Activated naive CD4-positive, alpha-beta T cell treated with anti-CD3 and anti-CD28 coated beads, Interleukin-2, amount 50 U/mL, for 24 hours (primary cell): Measurements from ENCODE around the gene FHAD1.
"Not testable (repeated sequence)": the region's sequence is repeated elsewhere in the genome, so short reads cannot be mapped to it uniquely, and the experiment has no call there.

Experiments used
- H3K27ac Mint-ChIP-seq: one replicate; pipeline ENCODE4 v1.8.0; 2021; ENCODE audit warnings: mild to moderate bottlenecking, mixed read lengths
- H3K27me3 Mint-ChIP-seq: one replicate; pipeline ENCODE4 v1.8.0; 2021; ENCODE audit warnings: mixed read lengths
- H3K36me3 Mint-ChIP-seq: one replicate; pipeline ENCODE4 v1.8.0; 2021; ENCODE audit warnings: mixed read lengths
- H3K4me1 Mint-ChIP-seq: one replicate; pipeline ENCODE4 v1.8.0; 2021; ENCODE audit warnings: mixed read lengths
- H3K4me3 Mint-ChIP-seq: one replicate; pipeline ENCODE4 v1.8.0; 2021; ENCODE audit warnings: mild to moderate bottlenecking, mixed read lengths
- H3K9me3 Mint-ChIP-seq: one replicate; pipeline ENCODE4 v1.8.0; 2021; ENCODE audit warnings: mixed read lengths

Gene FHAD1

DNA sequence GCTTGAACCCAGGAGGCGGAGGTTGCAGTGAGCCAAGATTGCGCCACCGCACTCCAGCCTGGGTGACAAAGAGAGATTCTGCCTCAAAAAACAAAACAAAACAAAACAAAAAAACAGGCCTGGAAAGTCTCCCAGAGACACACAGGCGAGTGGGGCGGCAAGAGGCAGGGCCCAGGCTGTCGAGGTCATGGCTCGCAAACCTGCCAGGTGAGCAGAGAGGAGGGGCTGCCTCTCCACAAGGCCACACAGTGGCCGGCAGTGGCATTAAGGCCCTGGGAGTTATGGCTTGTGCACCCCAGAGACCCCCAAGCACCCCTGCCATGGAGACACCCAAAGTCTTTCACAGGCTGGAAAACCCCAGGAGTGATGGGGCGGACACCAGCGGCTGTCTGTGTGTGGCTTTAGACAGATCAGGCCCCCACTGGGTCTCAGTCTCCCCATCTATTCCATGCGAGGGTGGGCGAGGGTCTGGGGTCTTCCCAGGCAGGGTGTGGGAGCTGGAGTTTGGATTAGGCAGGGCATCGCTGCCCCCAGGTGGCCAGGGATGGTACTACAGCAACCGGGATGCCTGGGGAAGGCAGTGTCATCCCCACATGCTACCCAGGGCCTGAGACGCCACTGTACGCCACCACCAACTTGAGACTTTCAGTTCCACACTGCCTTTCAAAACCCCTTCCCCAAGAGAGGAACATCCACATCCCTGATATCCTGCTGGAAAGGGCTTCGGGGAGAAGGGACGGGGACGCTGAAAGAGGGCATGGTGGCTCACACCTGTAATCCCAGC lies 184.0 kb downstream of the FHAD1 start:
- no peaks in the 10 kb centered on the region for H3K9me3 Mint-ChIP-seq
- no peaks in the 10 kb centered on the region for H3K36me3 Mint-ChIP-seq
- no peaks in the 10 kb centered on the region for H3K27me3 Mint-ChIP-seq
- no peaks in the 10 kb centered on the region for H3K4me1 Mint-ChIP-seq
- H3K4me3 Mint-ChIP-seq, result no peak overlapping the region
- no peak overlapping the region for H3K27ac Mint-ChIP-seq

DNA sequence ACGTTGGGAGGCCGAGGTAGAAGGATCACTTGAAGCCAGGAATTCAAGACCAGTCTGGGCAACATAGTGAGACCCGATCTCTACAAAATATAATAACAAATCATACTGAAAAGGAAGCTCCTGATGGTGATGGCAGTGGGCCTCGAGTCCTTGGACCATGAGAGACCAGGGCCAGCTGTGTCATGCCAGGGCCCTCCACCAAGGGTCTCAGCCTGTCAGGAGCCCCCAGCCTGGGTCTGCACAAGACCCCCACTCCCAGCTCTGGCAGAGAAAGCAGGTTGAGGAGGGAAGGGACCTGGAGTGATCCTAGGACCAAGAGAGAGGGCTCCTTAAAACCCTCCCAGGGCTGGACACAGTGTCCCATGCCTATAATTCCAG lies 184.5 kb downstream of the FHAD1 start:
- Mint-ChIP-seq H3K4me3 (no peak overlapping the region), H3K9me3 (no peaks in the 10 kb centered on the region), H3K4me1 (no peaks in the 10 kb centered on the region), H3K27me3 (no peaks in the 10 kb centered on the region), H3K36me3 (no peaks in the 10 kb centered on the region), H3K27ac (no peak overlapping the region)

GRCh38 chr1:15432324-15432723 lies 185.3 kb downstream of the FHAD1 start:
- no peaks in the 10 kb centered on the region for H3K9me3 Mint-ChIP-seq
- no peaks in the 10 kb centered on the region for H3K27me3 Mint-ChIP-seq
- H3K4me3 Mint-ChIP-seq, result no peak overlapping the region
- no peak overlapping the region for H3K27ac Mint-ChIP-seq
- H3K4me1 Mint-ChIP-seq, result no peaks in the 10 kb centered on the region
- no peaks in the 10 kb centered on the region for H3K36me3 Mint-ChIP-seq

DNA sequence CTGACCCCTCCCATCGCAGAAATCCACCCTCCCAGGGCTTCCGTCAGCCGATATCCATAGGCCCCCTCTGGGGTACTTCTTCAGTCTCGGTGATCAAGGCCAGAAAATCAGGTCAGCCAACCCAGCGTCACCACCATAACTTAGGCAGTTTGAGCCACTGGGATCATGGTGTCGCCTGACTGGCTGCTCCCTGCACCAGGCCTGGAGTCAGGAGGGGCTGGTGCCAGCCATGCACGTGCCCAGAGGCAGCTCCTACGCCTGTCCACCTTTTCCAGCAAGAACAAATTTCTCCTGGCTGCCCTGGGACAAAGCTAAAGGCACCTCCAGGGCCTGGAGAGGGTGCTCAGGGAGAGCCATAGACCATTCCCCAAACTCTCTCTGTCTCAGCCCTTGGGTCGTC lies 186.4 kb downstream of the FHAD1 start:
- H3K4me3 Mint-ChIP-seq, result no peak overlapping the region
- no peaks in the 10 kb centered on the region for H3K9me3 Mint-ChIP-seq
- H3K27ac Mint-ChIP-seq, result no peak overlapping the region
- H3K4me1 Mint-ChIP-seq, result no peaks in the 10 kb centered on the region
- H3K36me3 Mint-ChIP-seq, result no peaks in the 10 kb centered on the region
- H3K27me3 Mint-ChIP-seq, result no peaks in the 10 kb centered on the region

DNA sequence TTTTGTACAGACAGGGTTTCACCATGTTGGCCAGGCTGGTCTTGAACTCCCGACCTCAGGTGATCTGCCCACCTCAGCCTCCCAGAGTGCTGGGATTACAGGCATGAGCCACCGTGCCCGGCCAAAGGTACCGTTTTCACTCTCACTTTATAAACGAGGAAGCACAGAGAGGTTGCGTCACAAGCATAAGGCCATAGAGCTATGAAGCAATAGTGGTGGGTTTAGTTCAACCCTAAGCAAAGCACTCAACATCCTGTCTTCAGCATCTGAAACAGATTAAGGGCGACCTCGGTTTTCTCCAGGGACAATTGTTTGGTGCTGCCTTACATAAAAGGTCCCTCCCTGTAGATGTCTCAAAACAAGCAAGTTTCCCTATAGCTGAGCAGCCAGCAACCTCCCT lies 187.7 kb downstream of the FHAD1 start:
- H3K27ac Mint-ChIP-seq, H3K36me3 Mint-ChIP-seq, H3K27me3 Mint-ChIP-seq, H3K9me3 Mint-ChIP-seq, H3K4me1 Mint-ChIP-seq, H3K4me3 Mint-ChIP-seq: not testable (repeated sequence)

DNA sequence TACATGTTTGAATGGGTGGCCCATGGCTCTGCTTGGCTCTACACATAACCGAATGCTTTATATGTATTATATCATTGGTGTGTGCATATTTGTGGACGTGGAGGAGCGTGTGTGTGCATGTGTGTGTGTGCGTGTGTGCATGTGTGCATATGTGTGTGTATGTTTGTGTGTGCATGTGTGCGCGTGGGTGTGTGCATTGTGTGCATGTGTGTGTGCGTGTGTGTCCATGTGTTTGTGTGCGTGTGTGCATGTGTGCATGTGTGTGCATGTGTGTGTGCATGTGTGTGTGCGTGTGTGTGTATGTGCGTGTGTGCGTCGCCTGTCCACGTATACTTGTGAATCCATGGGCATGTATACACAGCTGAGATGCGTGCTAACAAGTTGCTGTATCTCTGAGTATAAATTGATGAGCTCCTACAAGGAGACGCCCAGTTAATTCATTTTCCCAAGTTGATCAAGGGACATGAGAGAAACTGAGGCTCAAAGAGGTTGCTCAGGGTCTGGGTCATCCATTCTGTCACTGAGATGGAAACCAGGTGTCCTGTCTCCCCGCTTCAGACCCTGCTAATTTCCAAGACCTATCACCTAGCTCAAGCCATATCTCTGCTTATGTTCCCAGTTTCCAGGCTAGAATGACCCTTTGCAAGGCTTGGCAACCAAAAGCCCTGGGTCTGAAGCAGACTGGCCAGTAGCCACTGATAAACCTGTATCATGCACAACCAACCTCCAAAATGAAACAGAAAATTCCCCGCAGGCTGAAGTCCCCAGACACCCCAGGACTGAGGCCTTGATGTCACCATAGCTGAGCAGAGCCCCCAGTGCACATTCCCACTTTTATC lies 188.4 kb downstream of the FHAD1 start:
- Mint-ChIP-seq H3K4me3 (no peak overlapping the region), H3K9me3 (no peaks in the 10 kb centered on the region), H3K27me3 (no peaks in the 10 kb centered on the region), H3K4me1 (no peaks in the 10 kb centered on the region), H3K36me3 (no peaks in the 10 kb centered on the region), H3K27ac (peak overlapping the region; percentile 14)

GRCh38 chr1:15436881-15437442 lies 189.9 kb downstream of the FHAD1 start:
- Mint-ChIP-seq H3K9me3 (no peaks in the 10 kb centered on the region), H3K4me3 (no peak overlapping the region), H3K4me1 (no peaks in the 10 kb centered on the region), H3K36me3 (no peaks in the 10 kb centered on the region), H3K27ac (no peak overlapping the region), H3K27me3 (no peaks in the 10 kb centered on the region)

DNA sequence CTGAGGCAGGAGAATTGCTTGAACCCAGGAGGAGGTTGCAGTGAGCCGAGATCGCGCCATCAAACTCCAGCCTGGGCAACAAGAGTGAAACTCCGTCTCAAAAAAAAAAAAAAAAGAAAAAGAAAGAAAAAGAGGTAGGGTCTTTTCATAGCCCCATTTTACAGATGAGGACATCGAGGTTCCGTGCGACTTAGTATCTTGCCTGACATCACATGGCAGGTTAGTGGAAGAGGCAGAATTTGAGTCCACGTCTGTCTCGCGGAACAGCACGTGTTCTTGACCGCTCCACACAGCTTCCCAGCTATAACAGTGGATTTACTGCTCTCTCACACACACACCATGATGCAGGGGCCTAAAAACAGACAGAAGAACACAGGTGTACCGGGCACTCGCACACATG lies 192.3 kb downstream of the FHAD1 start:
- no peaks in the 10 kb centered on the region for H3K4me1 Mint-ChIP-seq
- no peaks in the 10 kb centered on the region for H3K9me3 Mint-ChIP-seq
- H3K27ac Mint-ChIP-seq, result no peak overlapping the region
- H3K36me3 Mint-ChIP-seq, result no peaks in the 10 kb centered on the region
- no peak overlapping the region for H3K4me3 Mint-ChIP-seq
- H3K27me3 Mint-ChIP-seq, result no peaks in the 10 kb centered on the region

- Mint-ChIP-seq H3K9me3 (no peaks in the 10 kb centered on the region), H3K36me3 (no peaks in the 10 kb centered on the region), H3K4me1 (no peaks in the 10 kb centered on the region), H3K27me3 (no peaks in the 10 kb centered on the region), H3K4me3 (no peak overlapping the region), H3K27ac (no peak overlapping the region)
These were observed 193.3 kb downstream of the FHAD1 start for GRCh38 chr1:15440357-15440756.

- Mint-ChIP-seq H3K9me3 (no peaks in the 10 kb centered on the region), H3K27ac (no peak overlapping the region), H3K27me3 (no peaks in the 10 kb centered on the region), H3K36me3 (no peaks in the 10 kb centered on the region), H3K4me1 (no peaks in the 10 kb centered on the region), H3K4me3 (no peak overlapping the region)
These were observed 194.2 kb downstream of the FHAD1 start for GRCh38 chr1:15441247-15441646.

GRCh38 chr1:15442119-15442518 lies 195.1 kb downstream of the FHAD1 start:
- Mint-ChIP-seq H3K27me3 (peaks cover under 1% of the 10 kb centered on the region), H3K36me3 (no peaks in the 10 kb centered on the region), H3K9me3 (no peaks in the 10 kb centered on the region), H3K27ac (no peak overlapping the region), H3K4me3 (no peak overlapping the region), H3K4me1 (no peaks in the 10 kb centered on the region)

DNA sequence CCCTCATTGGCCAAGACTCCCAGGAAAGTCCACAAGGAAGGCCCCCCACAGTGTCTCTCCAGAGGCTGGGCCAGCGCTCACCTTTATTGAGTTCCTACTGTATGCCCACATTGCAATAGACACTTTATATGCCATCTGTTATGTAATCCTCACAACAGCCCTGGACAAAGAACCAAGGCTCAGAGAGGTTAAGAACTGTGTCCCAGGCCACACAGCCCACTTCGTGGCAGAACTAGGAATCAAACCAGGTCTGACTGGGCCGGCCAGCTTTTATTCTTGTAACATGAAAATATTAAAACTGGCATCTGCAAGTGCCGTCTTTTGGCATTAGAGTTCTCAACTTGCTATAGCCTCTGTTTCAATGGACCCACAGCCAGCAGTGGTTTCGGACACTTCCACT lies 195.7 kb downstream of the FHAD1 start:
- no peaks in the 10 kb centered on the region for H3K9me3 Mint-ChIP-seq
- no peaks in the 10 kb centered on the region for H3K36me3 Mint-ChIP-seq
- H3K27me3 Mint-ChIP-seq, result peaks cover 4% of the 10 kb centered on the region
- no peak overlapping the region for H3K27ac Mint-ChIP-seq
- no peaks in the 10 kb centered on the region for H3K4me1 Mint-ChIP-seq
- H3K4me3 Mint-ChIP-seq, result no peak overlapping the region

DNA sequence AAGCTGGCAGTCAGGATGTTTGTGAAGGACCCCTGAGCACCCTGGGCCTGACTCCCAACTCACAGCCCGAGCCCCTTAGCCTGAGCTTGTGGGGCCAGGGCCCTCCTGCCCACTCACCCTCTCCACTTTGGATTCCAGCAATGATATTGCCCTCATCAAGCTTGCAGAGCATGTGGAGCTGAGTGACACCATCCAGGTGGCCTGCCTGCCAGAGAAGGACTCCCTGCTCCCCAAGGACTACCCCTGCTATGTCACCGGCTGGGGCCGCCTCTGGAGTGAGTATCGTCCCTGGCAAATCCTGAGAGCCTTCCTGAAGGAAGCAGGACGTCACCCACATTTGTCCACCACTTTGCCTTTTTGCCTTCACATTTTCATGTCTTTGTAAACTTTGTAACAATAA lies 196.3 kb downstream of the FHAD1 start:
- H3K9me3 Mint-ChIP-seq, result no peaks in the 10 kb centered on the region
- H3K27me3 Mint-ChIP-seq, result peaks cover 5% of the 10 kb centered on the region
- H3K36me3 Mint-ChIP-seq, result no peaks in the 10 kb centered on the region
- no peak overlapping the region for H3K27ac Mint-ChIP-seq
- H3K4me1 Mint-ChIP-seq, result no peaks in the 10 kb centered on the region
- H3K4me3 Mint-ChIP-seq, result no peak overlapping the region

DNA sequence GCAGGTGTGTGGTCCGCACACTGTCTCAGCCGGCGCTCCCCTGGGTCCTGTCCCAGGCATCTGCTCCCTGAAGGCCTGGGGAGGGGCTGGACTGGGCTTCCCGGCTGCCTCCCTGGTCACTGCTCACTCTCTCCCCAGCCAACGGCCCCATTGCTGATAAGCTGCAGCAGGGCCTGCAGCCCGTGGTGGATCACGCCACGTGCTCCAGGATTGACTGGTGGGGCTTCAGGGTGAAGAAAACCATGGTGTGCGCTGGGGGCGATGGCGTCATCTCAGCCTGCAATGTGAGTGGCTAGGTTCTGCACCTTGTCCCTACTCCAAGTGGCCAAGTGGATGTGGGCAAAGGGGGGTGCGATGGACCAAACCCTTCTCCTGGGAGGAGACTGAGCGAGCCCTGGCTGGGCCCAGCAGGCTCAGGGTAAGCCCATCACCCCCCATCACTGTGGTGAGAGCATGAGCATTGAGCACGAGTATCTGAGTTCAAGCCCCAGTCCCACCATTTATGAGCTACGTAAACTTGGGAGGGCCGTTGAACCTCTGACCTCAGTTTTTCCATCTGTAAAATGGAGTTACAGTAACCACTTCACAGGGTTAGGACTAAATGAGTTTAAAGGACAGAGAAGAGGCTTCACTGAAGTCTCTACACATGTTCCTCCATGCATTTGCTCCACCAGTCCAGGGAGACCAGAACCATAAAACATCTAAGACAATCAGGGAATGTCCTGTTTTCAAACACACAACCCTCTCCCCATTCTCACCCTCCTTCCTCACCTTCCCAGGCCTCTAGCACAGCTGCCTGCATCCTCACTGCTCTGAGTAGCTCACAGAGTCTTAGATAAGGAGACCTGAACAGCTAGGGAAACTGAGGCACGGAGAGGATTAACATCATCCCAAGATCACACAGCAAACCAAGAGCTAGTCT lies 197.7 kb downstream of the FHAD1 start:
- no peaks in the 10 kb centered on the region for H3K36me3 Mint-ChIP-seq
- H3K4me3 Mint-ChIP-seq, result no peak overlapping the region
- no peaks in the 10 kb centered on the region for H3K4me1 Mint-ChIP-seq
- peaks cover 5% of the 10 kb centered on the region for H3K27me3 Mint-ChIP-seq
- H3K9me3 Mint-ChIP-seq, result no peaks in the 10 kb centered on the region
- peak overlapping the region; percentile 30 for H3K27ac Mint-ChIP-seq

DNA sequence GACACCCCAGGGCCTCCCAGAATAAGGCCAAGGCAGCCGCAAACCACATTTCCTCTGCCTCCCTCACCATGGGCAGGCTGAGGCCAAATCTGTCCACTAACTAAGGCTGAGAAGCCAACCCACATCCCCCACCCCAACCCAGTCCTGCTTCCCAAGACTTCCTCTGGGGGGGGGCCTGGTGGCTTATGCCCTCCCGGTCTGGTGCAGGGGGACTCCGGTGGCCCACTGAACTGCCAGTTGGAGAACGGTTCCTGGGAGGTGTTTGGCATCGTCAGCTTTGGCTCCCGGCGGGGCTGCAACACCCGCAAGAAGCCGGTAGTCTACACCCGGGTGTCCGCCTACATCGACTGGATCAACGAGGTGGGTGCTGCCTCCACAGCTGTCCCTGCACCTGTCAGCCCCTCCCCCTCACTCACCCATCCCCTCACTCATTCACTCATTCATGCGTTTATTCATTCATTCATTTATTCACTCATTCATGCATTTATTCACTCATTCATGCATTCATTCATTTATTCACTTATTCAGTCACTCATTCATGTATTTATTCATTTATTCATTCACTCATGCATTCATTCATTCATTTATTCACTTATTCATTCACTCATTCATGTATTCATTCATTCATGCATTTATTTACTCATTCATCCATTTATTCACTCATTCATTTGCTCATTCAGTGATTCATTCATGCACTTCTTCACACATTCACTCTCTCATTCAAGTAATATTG lies 198.5 kb downstream of the FHAD1 start:
- H3K27ac Mint-ChIP-seq, result peak overlapping the region; percentile 13
- H3K9me3 Mint-ChIP-seq, result no peaks in the 10 kb centered on the region
- H3K4me1 Mint-ChIP-seq, result no peaks in the 10 kb centered on the region
- H3K4me3 Mint-ChIP-seq, result no peak overlapping the region
- H3K36me3 Mint-ChIP-seq, result no peaks in the 10 kb centered on the region
- peaks cover 5% of the 10 kb centered on the region for H3K27me3 Mint-ChIP-seq
